Sciatic nerve (tissue), 2 donors: ENCODE results near the gene INO80E. TPM values are rescaled to one million over a fixed set of nuclear protein-coding genes. Genes with fewer than 3 reads are reported as not detected.
A peak's percentile ranks its signal among the peaks of the same experiment; 100 is the strongest.
"Not testable (repeated sequence)": the region's sequence is repeated elsewhere in the genome, so short reads cannot be mapped to it uniquely, and the experiment has no call there.

Experiments
- ATAC-seq: fragments of 200-7000 bp; cut with Tn5 transposase; one replicate; pipeline ENCODE4 v1.9.1; 2020; ENCODE audit warnings: mild to moderate bottlenecking, moderate library complexity
- DNase-seq: peaks from one replicate; pipeline ENCODE4 v3.0.0-alpha.2; 2020; ENCODE audit warnings: low spot score
- intact Hi-C: fragments of 100-400 bp; cut with DNase I; formaldehyde crosslinking; loops from one replicate; pipeline ENCODE4 v1.14.2; 2022
- total RNA-seq: library from RNA; stranded (reverse); fragmentation: NEBNext Ultra II Directional; extraction: Animal tissue kit (Norgen Biotek cat#: 25700); gene quantifications from one replicate; pipeline ENCODE4 v1.2.1, GENCODE V29; 2021
- donor health status: DM: no; HTN: no; CAD: no.
- donor health status: DM: no; HTN: no; CAD: no.

INO80E gene
- total RNA-seq, 1 donor from 2014 or later: 59.2 TPM

DNA sequence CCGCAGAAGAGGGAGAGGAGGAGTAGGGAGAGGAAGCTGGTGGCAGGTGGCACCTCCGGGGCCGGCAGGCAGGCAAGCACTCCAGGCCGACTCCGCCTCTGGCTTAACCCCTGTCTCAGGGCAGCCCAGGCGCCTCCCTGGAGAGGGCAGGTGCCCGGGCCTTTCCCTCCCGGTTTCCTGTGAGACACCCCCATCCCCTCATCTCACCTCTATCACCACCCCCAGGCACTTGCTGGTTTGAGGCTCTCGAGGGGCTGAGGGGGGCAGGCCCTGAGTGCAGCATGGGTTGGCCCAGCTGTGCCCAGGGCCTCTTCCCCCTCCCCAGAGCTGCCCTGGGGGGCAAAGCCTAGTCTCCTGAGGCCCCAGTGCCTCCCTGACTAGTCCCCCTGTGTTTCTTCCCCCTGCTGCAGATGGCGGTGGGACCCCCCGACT is 8.8 kb downstream of the INO80E start:
- DNase-seq: no peak
- intact Hi-C loops: loop anchor here (10.0 kb wide), 2 partner anchors 80 to 150 kb away; partner anchors contain the start of gene KCTD13
- peak; percentile 4 for ATAC-seq

- peak; percentile 66 for ATAC-seq
- DNase-seq: no peak
- intact Hi-C loops: loop anchor here (10.0 kb wide), 2 partner anchors 81 to 151 kb away; partner anchors contain the start of gene KCTD13
Measured at GRCh38 chr16:30005341-30006094, 9.5 kb downstream of the INO80E start.

DNA sequence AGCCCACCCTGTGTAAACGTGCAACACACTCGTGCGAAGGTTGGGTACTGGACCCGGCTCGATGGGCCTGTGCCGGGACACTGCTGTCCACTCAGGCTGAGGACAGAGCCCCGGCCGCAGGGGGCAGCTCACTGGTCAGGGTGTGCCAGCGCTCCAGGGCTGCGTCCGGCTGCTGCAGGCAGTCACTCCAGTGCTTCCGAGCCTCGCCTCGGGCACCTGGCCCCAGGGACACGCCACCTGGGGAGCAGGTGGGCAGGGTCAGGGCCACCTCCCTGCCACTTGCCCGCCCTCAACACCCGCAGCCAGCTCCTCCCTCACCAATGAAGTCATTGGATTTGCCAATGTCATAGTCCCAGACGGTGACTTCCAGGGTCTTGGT is 10.0 kb downstream of the INO80E start:
- intact Hi-C loops: loop anchor here (10.0 kb wide), 2 partner anchors 81 to 151 kb away; partner anchors contain the start of gene KCTD13
- no peak for ATAC-seq
- DNase-seq: no peak

- intact Hi-C loops: loop anchor here (10.0 kb wide), 2 partner anchors 82 to 152 kb away; partner anchors contain the start of gene KCTD13
- no peak for DNase-seq
- ATAC-seq: no peak
Measured at GRCh38 chr16:30006659-30007377, 10.8 kb downstream of the INO80E start.

DNA sequence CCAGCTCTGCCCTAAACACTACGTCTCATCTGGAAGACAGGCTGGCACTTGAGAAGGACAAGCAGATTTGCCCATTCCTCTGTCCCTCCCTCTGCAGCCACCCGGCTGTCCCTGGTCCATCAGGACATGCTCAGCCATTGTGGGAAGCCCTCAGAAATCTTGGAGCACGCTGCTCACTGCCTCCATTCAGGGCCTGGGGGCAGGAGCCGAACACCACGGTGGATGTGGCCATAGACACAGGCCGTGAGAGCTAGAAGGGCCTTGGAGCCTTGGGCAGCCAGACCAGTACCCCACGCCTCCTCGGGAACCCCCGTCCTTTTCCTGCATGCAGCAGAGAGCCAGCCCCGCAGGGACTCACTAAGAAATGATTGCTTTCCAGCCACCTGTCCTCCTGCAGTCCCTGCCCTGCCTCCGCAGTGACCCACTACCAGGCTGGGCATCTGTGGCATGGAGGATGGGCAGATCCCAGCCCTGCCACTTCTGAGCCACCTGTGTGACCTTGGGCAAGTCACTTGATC is 11.4 kb downstream of the INO80E start:
- DNase-seq: no peak
- ATAC-seq: no peak
- intact Hi-C loops: loop anchor here (10.0 kb wide), 2 partner anchors 83 to 153 kb away; partner anchors contain the start of gene KCTD13

DNA sequence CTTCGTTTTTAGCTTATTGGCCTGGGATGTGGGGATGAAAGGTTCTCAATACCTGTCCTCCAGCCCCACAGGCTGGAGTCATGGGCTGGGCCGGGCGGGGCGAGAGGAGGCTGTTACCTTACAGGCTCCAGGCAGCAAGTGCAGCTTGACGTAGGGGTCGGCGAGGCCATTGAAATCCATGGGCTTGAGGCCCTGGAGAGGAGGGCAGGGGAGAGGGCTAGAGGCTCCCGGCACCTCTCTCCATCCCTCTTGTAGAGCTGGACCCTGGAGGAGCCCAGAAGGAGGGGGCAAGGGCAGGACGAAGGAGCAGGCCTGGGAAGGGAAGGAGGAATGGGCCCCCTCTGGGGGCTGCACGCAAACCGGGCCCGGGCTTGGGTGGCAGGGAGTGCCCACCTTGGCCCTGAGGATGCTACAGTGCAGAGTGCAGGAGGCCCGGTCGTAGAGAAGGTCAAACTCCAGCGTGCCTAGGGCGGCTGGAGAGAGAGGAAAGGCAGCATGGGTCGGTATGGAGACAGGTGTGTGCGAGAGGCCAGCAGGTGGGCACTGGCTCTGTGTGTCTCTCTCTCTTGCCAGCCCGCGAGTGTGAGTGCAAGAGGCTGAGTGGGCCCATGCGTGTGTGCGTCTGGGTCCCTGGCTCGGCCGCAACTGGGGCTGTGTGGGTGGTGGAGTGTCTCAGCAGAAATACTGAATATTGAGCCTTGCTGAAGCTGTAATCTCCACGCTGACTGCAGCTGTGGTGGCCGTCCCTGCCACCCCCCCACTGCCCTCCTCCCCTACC is 13.2 kb downstream of the INO80E start:
- intact Hi-C loops: loop anchor here (10.0 kb wide), 2 partner anchors 84 to 154 kb away; partner anchors contain the start of gene KCTD13

GRCh38 chr16:30009990-30010843 is 14.2 kb downstream of the INO80E start:
- intact Hi-C loops: loop anchor here (10.0 kb wide), 2 partner anchors 85 to 155 kb away; partner anchors contain the start of gene KCTD13

More for the DNA sequence above, 13.2 kb downstream of the INO80E start:
- no peak for DNase-seq
- ATAC-seq: no peak

DNA sequence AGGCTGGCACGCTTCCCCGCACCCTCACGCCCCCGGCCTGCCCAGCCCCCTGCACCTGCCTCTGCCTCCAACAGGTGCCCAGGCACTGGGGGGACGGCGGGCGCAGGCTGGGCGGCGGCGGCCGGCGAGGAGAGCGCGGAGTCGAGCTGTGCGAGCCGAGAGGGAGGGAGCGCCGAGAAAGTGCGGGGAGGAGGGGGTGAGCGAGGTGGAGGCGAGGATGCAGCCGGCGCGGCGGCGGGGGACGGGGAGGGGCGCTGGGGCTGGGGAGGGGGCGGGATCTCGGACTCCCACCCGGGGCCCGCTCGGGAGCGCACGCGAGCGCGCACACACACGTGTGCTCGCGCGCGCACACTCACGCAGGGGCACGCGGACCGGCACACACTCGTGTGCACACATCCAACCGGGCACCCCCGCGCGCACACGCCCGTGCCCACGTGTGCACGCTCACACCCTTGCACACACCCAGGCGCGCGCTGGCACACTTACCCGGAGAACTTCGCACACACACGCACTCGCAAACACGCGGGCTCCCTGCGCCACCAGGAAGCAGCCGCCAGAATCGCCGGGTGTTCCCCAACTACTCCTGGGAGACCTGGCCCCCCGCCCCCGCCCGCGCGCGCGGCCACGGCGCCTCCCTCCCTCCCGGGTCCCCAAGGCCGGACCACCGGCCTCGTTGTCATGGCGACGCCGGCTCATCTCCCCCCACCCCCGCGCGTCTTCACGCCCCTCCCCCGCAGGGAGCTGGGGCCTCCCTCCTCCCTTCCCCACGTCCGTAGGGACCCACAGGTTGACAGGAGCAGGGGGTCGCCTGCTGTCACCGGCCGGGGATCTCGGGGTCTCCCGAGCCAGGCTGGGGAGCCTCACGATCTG is 15.0 kb downstream of the INO80E start, which contains the start of gene DOC2A:
DOC2A (minus strand) TSS at position 184 of the 870 bp plus-strand sequence. CDS start 805 bp downstream, outside the sequence.
- ATAC-seq: peak; percentile 18
- intact Hi-C loops: no loop called here

More at GRCh38 chr16:30009990-30010843, 14.2 kb downstream of the INO80E start:
- ATAC-seq: no peak
- DNase-seq: no peak

GRCh38 chr16:30011714-30012504 is 15.9 kb downstream of the INO80E start:
- DNase-seq (no peak), ATAC-seq (no peak)
- intact Hi-C loops: no loop called here

More for the DNA sequence above, 15.0 kb downstream of the INO80E start, which contains the start of gene DOC2A:
- no peak for DNase-seq

- DNase-seq, intact Hi-C loops, ATAC-seq: not testable (repeated sequence)
Measured at GRCh38 chr16:30012598-30012997, 16.6 kb downstream of the INO80E start.

- ATAC-seq, DNase-seq, intact Hi-C loops: not testable (repeated sequence)
Measured at GRCh38 chr16:30015450-30015849, 19.4 kb downstream of the INO80E start.

DNA sequence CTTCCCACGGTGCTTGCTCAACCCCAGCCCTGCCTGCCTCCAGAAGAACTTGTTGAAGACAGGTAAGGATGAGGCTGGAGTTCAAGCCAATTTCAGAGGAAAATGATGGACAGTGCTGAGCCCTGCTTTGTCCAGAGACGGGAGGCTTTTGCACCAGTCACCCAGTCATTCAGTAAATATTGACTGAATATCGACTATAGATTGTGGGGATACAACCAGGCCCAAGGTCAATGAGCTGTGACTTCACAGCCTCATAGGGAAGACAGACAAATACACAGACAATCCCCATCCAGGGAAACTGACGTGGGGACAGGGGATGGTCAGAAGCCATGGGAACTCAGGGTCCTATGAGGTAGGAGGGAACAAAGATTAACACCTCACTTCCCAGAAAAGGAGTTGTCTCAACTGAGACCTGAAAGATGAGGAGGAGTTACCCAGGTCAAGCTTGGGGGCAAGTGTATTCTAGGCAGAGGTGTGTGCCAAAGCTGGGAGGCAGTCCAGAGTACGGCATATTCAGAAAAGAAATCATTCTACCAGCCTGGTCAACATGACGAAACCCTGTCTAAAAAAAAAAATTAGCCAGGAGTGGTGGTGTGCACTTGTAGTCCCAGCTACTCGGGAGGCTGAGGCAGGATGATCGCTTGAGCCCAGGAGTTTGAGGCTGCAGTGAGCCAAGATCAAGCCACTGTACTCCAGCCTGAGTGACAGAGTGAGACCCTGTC is 20.7 kb downstream of the INO80E start:
- DNase-seq: no peak
- intact Hi-C loops: no loop called here
- no peak for ATAC-seq

GRCh38 chr16:30017277-30017656 is 21.2 kb downstream of the INO80E start:
- DNase-seq (no peak), ATAC-seq (no peak)
- intact Hi-C loops: no loop called here

DNA sequence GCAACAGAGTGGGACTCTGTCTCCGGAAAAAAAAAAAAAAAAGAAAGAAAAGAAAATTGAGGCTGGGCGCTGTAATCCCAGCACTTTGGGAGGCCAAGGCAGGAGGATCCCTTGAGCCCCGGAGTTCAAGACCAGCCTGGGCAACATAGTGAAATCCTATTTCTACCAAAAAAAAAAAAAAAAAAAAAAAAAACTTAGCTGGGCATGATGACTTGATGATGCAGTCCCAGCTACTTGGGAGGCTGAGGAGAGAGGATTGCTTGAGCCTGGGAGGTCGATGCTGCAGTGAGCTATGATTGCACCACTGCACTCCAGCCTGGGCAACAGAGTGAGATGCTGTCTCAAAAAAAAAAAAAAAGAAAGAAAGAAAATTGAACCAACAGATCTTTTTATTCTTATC is 21.9 kb downstream of the INO80E start:
- DNase-seq, ATAC-seq, intact Hi-C loops: not testable (repeated sequence)

DNA sequence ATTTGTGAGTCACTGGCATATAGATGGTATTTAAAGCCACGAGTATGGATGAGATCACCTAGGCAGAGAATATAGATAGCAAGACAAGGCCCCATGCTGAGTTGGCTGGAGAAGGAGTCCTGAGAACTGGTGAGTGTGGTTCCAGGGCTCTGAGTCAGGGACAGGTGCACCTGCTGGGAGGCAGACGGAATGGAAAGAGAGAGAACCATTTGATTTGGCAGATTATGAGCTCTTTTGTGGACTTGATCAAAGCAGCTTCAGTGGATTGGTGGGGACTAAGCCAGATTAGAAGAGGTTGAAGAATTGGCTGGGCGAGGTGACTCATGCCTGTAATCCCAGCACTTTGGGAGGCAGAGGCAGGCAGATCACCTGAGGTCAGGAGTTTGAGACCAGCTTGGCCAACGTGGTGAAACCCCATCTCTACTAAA is 22.7 kb downstream of the INO80E start:
- ATAC-seq: no peak
- intact Hi-C loops: no loop called here
- no peak for DNase-seq
